MM.1S (cell line): ENCODE data around the gene LRRC19.

Experiments used
- DNase-seq: peaks from one replicate; pipeline ENCODE4 v3.0.0-alpha.2; 2015
- H2AFZ ChIP-seq: fragments of 300-600 bp; sonication (generic); 2 replicates; pipeline ENCODE4 v1.6.0; 2016; ENCODE audit warnings: antibody characterized with exemption, low read length
- H3F3A ChIP-seq: fragments of 300-600 bp; sonication (generic); 2 replicates; pipeline ENCODE4 v1.6.1; 2016; ENCODE audit warnings: mild to moderate bottlenecking, antibody characterized with exemption, low read length, moderate library complexity, mixed read lengths; ENCODE audit not compliant: insufficient read depth
- H3K27ac ChIP-seq: fragments of 300-600 bp; sonication (generic); 2 replicates; pipeline ENCODE4 v1.5.1; 2016; ENCODE audit warnings: mild to moderate bottlenecking, low read length
- H3K27me3 ChIP-seq: fragments of 300-600 bp; sonication (generic); replicated peaks from 2 replicates; pipeline ENCODE4 v1.6.0; 2016; ENCODE audit warnings: low read length; ENCODE audit not compliant: insufficient read depth
- H3K36me3 ChIP-seq: fragments of 300-600 bp; sonication (generic); replicated peaks from 2 replicates; pipeline ENCODE4 v1.6.1; 2016; ENCODE audit warnings: mild to moderate bottlenecking, low read length, mixed read lengths; ENCODE audit not compliant: insufficient read depth
- H3K4me1 ChIP-seq: fragments of 300-600 bp; sonication (generic); 2 replicates; pipeline ENCODE4 v1.6.1; 2016; ENCODE audit warnings: low read length, mixed read lengths
- H3K4me2 ChIP-seq: fragments of 300-600 bp; sonication (generic); 2 replicates; pipeline ENCODE4 v1.6.0; 2016; ENCODE audit warnings: low read depth, low read length
- H3K4me3 ChIP-seq: fragments of 300-600 bp; sonication (generic); 2 replicates; pipeline ENCODE4 v1.5.1; 2016; ENCODE audit warnings: low read length, mixed read lengths
- H3K79me2 ChIP-seq: fragments of 300-600 bp; sonication (generic); 2 replicates; pipeline ENCODE4 v1.6.1; 2016; ENCODE audit warnings: mixed run types, low read length, mixed read lengths
- H3K9ac ChIP-seq: fragments of 300-600 bp; sonication (generic); 2 replicates; pipeline ENCODE4 v1.6.1; 2016; ENCODE audit warnings: low read length, mixed read lengths
- H3K9me2 ChIP-seq: fragments of 300-600 bp; sonication (generic); replicated peaks from 2 replicates; pipeline ENCODE4 v1.6.1; 2016; ENCODE audit warnings: mild to moderate bottlenecking, low read length, mixed read lengths; ENCODE audit not compliant: insufficient read depth
- H3K9me3 ChIP-seq: fragments of 300-600 bp; sonication (generic); replicated peaks from 2 replicates; pipeline ENCODE4 v1.6.1; 2016; ENCODE audit warnings: mild to moderate bottlenecking, low read length, mixed read lengths; ENCODE audit not compliant: insufficient read depth
- H4K20me1 ChIP-seq: fragments of 300-600 bp; sonication (generic); 2 replicates; pipeline ENCODE4 v1.6.1; 2016; ENCODE audit warnings: mild to moderate bottlenecking, low read length, moderate library complexity, mixed read lengths; ENCODE audit not compliant: insufficient read depth
- CTCF ChIP-seq: fragments of 300-600 bp; sonication (generic); IDR thresholded peaks from 2 replicates; pipeline ENCODE4 v1.5.1; 2016; ENCODE audit warnings: antibody characterized with exemption, low read length, mixed read lengths
- EZH2 ChIP-seq: fragments of 300-600 bp; sonication (generic); optimal IDR thresholded peaks from 2 replicates; pipeline ENCODE3; 2017; ENCODE audit warnings: low read depth, mild to moderate bottlenecking, antibody characterized with exemption, low read length, mixed read lengths
- EZH2phosphoT487 ChIP-seq: fragments of 300-600 bp; sonication (generic); IDR thresholded peaks from 2 replicates; pipeline ENCODE4 v1.6.1; 2018; ENCODE audit warnings: antibody characterized with exemption, low read length

Gene LRRC19

GRCh38 chr9:26951794-26952193 lies 53.7 kb downstream of the LRRC19 start:
- H3K9ac ChIP-seq, result no peak overlapping the region
- H3K36me3 ChIP-seq, result no peaks in the 10 kb centered on the region
- no peak for DNase-seq
- no peak overlapping the region for H3K4me2 ChIP-seq
- H3K9me3 ChIP-seq, result no peaks in the 10 kb centered on the region
- no peak overlapping the region for H3K4me3 ChIP-seq
- no peak overlapping the region for H3K27ac ChIP-seq
- H3K4me1 ChIP-seq, result no peaks in the 10 kb centered on the region
- H3K27me3 ChIP-seq, result no peaks in the 10 kb centered on the region
- no peaks in the 10 kb centered on the region for H3K9me2 ChIP-seq
- TF ChIP-seq EZH2 (no peak), EZH2phosphoT487 (no peak), CTCF (no peak)
- H2AFZ ChIP-seq, result no peak overlapping the region
- peaks cover 6% of the 10 kb centered on the region for H3K79me2 ChIP-seq
- H4K20me1 ChIP-seq, result no peaks in the 10 kb centered on the region
- no peaks in the 10 kb centered on the region for H3F3A ChIP-seq

GRCh38 chr9:26950521-26950920 lies 55.0 kb downstream of the LRRC19 start:
- H3K36me3 ChIP-seq, result no peaks in the 10 kb centered on the region
- H3K27ac ChIP-seq, result no peak overlapping the region
- no peak overlapping the region for H3K4me3 ChIP-seq
- no peaks in the 10 kb centered on the region for H3K4me1 ChIP-seq
- no peaks in the 10 kb centered on the region for H3K9me2 ChIP-seq
- H3K9me3 ChIP-seq, result no peaks in the 10 kb centered on the region
- no peaks in the 10 kb centered on the region for H3F3A ChIP-seq
- no peak overlapping the region for H2AFZ ChIP-seq
- no peaks in the 10 kb centered on the region for H3K27me3 ChIP-seq
- peaks cover 15% of the 10 kb centered on the region for H3K79me2 ChIP-seq
- H3K9ac ChIP-seq, result no peak overlapping the region
- no peak for TF ChIP-seq CTCF
- TF ChIP-seq EZH2phosphoT487, result no peak
- TF ChIP-seq EZH2, result no peak
- no peak overlapping the region for H3K4me2 ChIP-seq
- no peaks in the 10 kb centered on the region for H4K20me1 ChIP-seq
- no peak for DNase-seq

- H4K20me1 ChIP-seq, result no peaks in the 10 kb centered on the region
- H3F3A ChIP-seq, result no peaks in the 10 kb centered on the region
- no peaks in the 10 kb centered on the region for H3K27me3 ChIP-seq
- H3K27ac ChIP-seq, result no peak overlapping the region
- peaks cover 23% of the 10 kb centered on the region for H3K79me2 ChIP-seq
- no peaks in the 10 kb centered on the region for H3K36me3 ChIP-seq
- no peaks in the 10 kb centered on the region for H3K9me3 ChIP-seq
- H3K9me2 ChIP-seq, result no peaks in the 10 kb centered on the region
- TF ChIP-seq CTCF (no peak), EZH2 (no peak), EZH2phosphoT487 (no peak)
- H3K4me3 ChIP-seq, result no peak overlapping the region
- H3K4me2 ChIP-seq, result no peak overlapping the region
- H3K9ac ChIP-seq, result no peak overlapping the region
- H2AFZ ChIP-seq, result no peak overlapping the region
- DNase-seq, result no peak
- H3K4me1 ChIP-seq, result no peaks in the 10 kb centered on the region
These were observed 55.8 kb downstream of the LRRC19 start for GRCh38 chr9:26949637-26950069.
